ENCODE data around the gene CD82.

DNA sequence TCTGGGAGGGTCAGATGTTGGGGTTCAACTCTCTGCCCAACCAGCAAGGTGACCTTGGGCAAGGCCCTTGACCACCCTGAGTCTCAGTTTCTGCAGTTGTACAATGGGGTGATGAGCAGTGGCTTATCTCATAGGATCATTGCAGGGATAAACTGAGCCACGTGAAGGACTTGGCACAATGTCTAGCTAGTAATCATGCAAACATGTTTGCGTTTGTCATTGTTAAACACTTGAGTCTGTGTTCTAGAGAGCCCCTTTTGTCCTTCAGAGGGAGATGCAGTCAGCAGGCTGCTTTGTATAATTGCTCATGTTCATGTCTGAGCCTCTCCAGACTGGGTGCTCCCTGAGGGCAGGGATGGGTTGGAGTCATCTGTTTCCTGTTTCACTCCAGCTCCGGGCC is 15.8 kb downstream of the CD82 start:
- TF ChIP-seq POLR2AphosphoS5 (IDR thresholded peaks at IDR 0.05; ENCODE audit: insufficient read depth in 1 of 2, low read depth in 1 of 2) (no peak), POLR2A (IDR thresholded peaks at IDR 0.05) (no peak)
- TF ChIP-seq, protein P1, sequence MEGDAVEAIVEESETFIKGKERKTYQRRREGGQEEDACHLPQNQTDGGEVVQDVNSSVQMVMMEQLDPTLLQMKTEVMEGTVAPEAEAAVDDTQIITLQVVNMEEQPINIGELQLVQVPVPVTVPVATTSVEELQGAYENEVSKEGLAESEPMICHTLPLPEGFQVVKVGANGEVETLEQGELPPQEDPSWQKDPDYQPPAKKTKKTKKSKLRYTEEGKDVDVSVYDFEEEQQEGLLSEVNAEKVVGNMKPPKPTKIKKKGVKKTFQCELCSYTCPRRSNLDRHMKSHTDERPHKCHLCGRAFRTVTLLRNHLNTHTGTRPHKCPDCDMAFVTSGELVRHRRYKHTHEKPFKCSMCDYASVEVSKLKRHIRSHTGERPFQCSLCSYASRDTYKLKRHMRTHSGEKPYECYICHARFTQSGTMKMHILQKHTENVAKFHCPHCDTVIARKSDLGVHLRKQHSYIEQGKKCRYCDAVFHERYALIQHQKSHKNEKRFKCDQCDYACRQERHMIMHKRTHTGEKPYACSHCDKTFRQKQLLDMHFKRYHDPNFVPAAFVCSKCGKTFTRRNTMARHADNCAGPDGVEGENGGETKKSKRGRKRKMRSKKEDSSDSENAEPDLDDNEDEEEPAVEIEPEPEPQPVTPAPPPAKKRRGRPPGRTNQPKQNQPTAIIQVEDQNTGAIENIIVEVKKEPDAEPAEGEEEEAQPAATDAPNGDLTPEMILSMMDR (IDR thresholded peaks at IDR 0.05), result no peak
